ENCODE measurements around the gene BARHL1. TPM values are rescaled to one million over a fixed set of nuclear protein-coding genes. Genes with fewer than 3 reads are reported as not detected.

BARHL1 gene
- total RNA-seq, 6 experiments from 2014 or later = not detected

DNA sequence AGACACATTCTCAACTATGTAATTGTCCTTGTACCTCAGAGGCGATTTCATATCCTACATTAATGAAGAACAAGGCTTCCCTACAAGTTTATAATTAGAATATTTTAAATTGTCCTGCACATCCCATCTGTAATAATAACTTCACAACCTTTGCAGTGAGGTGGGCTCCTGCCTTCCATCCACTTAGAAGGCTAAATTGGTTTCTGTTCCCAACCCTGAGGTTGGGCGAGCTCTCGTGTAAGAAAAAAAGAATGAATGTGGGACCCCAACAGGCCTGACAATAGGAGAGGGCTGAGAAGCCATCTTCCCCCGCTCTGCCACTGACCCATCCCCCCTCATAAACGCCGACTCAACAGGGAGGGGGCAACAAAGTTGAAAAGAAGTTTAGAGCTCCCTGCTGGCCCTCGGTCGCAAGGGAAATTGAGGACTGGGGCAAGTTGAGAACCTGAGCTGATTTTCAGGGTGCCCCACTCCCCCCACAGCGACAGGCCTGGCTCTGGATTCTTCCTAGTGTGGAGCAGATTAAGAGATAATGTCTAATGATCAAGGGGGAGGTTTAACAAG lies 9.4 kb downstream of the BARHL1 start:
- Mint-ChIP-seq H3K9me3 (no peaks in the 10 kb centered on the region), H3K4me1 (ENCODE audit: low read depth) (no peaks in the 10 kb centered on the region), H3K27ac (no peak overlapping the region), H3K4me3 (no peak overlapping the region), H3K36me3 (ENCODE audit: low read depth) (peaks cover 10% of the 10 kb centered on the region), H3K27me3 (ENCODE audit: insufficient read depth) (peaks cover 32% of the 10 kb centered on the region)
- no peak for DNase-seq
- TF ChIP-seq, protein P1, sequence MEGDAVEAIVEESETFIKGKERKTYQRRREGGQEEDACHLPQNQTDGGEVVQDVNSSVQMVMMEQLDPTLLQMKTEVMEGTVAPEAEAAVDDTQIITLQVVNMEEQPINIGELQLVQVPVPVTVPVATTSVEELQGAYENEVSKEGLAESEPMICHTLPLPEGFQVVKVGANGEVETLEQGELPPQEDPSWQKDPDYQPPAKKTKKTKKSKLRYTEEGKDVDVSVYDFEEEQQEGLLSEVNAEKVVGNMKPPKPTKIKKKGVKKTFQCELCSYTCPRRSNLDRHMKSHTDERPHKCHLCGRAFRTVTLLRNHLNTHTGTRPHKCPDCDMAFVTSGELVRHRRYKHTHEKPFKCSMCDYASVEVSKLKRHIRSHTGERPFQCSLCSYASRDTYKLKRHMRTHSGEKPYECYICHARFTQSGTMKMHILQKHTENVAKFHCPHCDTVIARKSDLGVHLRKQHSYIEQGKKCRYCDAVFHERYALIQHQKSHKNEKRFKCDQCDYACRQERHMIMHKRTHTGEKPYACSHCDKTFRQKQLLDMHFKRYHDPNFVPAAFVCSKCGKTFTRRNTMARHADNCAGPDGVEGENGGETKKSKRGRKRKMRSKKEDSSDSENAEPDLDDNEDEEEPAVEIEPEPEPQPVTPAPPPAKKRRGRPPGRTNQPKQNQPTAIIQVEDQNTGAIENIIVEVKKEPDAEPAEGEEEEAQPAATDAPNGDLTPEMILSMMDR (IDR thresholded peaks at IDR 0.05) = no peak

DNA sequence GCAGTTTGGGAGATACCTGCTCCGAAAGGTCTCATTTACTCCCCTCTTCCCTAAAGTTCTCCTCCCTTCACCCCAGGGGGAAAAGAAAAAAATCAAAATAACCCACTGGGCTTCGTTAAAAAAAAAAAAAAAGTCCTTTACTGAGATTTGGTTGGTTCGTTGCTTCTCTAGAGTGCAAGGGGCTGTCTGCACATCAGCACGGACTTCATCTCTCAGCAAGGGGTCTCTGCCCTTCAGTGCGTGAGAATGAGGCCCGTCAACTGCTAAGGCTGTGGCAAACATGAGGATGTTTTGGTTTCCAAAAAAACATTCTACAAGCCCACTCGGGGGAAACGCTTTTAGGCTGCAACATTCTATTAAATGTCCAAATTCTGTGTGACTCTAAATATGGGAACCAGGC lies 10.0 kb downstream of the BARHL1 start:
- no peak for DNase-seq
- TF ChIP-seq, protein P1 (IDR thresholded peaks at IDR 0.05) = no peak
- Mint-ChIP-seq H3K27ac (no peak overlapping the region), H3K9me3 (no peaks in the 10 kb centered on the region), H3K27me3 (ENCODE audit: insufficient read depth) (peaks cover 29% of the 10 kb centered on the region), H3K4me3 (no peak overlapping the region), H3K36me3 (ENCODE audit: low read depth) (peaks cover 10% of the 10 kb centered on the region), H3K4me1 (ENCODE audit: low read depth) (no peaks in the 10 kb centered on the region)

DNA sequence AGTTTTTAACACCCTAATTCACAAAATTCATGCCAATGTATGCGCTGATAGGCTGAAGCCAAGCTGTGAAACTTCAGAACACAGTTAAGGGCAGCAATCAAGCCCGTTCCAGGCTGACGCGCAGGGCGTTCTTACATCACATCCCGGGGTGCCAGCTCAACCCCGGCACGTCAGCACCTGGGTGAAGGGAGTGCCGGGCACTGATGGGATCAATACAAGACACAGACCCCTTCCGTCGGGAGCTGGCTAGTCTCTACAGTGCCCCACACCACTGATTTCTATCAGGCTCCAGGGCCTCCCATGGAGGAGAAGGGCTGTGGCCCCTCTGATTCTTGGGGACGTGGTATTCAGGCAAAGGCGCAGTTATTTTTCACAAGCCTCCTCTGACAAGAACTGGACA lies 12.0 kb downstream of the BARHL1 start:
- Mint-ChIP-seq H3K4me3 (no peak overlapping the region), H3K4me1 (ENCODE audit: low read depth) (no peaks in the 10 kb centered on the region)
- no peak for DNase-seq

DNA sequence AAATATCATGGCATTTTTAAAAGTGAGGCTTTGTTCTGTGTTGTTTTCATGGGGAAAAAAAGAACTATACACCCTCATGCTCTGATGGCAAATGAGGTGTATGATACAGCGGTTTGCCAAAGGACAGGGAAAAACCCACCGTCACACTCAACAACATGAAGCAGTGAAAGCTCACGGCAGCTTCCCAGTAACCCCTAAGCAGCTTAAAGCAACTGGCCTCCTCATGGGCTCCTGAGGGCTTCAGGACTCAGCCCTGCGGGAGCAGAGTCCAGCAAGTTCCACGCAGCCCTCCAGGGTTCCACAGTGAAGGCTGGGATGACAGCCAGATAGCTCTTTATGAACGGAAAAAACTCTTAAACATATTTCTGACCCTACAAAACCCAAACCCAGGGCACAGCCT lies 12.9 kb downstream of the BARHL1 start:
- peaks cover 22% of the 10 kb centered on the region for H3K36me3 Mint-ChIP-seq (ENCODE audit: low read depth)
- DNase-seq = no peak
- H3K4me3 Mint-ChIP-seq = no peak overlapping the region
- peaks cover 12% of the 10 kb centered on the region for H3K27me3 Mint-ChIP-seq (ENCODE audit: insufficient read depth)
- H3K9me3 Mint-ChIP-seq = no peaks in the 10 kb centered on the region
- H3K27ac Mint-ChIP-seq = no peak overlapping the region
- H3K4me1 Mint-ChIP-seq (ENCODE audit: low read depth) = no peaks in the 10 kb centered on the region
- TF ChIP-seq, protein P1 (IDR thresholded peaks at IDR 0.05) = no peak

More for the DNA sequence above, 12.0 kb downstream of the BARHL1 start:
- TF ChIP-seq, protein P1 (IDR thresholded peaks at IDR 0.05) = no peak
- peaks cover 14% of the 10 kb centered on the region for H3K27me3 Mint-ChIP-seq (ENCODE audit: insufficient read depth)
- H3K36me3 Mint-ChIP-seq (ENCODE audit: low read depth) = peaks cover 20% of the 10 kb centered on the region
- no peaks in the 10 kb centered on the region for H3K9me3 Mint-ChIP-seq
- H3K27ac Mint-ChIP-seq = no peak overlapping the region

DNA sequence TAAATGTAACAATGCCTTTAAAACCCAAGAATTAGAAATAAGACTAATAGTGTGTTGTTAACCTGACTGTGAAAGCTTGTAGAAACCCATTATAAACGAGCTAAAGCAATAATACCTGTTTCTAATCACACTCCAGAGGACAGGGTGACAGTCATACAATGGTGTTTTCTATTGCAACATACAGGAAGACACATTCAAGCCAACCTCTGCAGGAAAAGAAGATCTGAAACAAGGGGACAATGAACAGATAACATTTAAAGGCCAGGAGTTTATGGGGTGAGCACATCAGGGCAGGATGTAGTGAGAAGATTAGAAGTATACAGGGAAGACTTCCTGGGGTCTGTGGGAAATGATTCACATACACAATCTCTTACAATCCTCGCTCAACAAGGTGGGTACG lies 13.8 kb downstream of the BARHL1 start:
- no peak for DNase-seq
- Mint-ChIP-seq H3K4me1 (ENCODE audit: low read depth) (no peaks in the 10 kb centered on the region), H3K36me3 (ENCODE audit: low read depth) (peaks cover 29% of the 10 kb centered on the region)

More for the DNA sequence above, 13.8 kb downstream of the BARHL1 start:
- H3K27ac Mint-ChIP-seq = no peak overlapping the region
- H3K27me3 Mint-ChIP-seq (ENCODE audit: insufficient read depth) = peaks cover 6% of the 10 kb centered on the region
- H3K4me3 Mint-ChIP-seq = no peak overlapping the region
- no peaks in the 10 kb centered on the region for H3K9me3 Mint-ChIP-seq
- TF ChIP-seq, protein P1 (IDR thresholded peaks at IDR 0.05) = no peak

Measured in HFFc6 (cell line).